HEK293 (cell line): ENCODE results near the gene TYMS.

ENCODE experiments used
- CTCF ChIA-PET: fragments of 350-600 bp; formaldehyde crosslinking; extraction: SDS; loops from one replicate; lab custom pipeline; 2021; ENCODE audit warnings: antibody characterized with exemption; lab: Yijun Ruan, JAX
- POLR2A ChIA-PET: fragments of 300-600 bp; formaldehyde crosslinking; extraction: SDS; loops from one replicate; lab custom pipeline; 2020; ENCODE audit warnings: antibody characterized with exemption, inconsistent platforms; lab: Yijun Ruan, JAX
- H3K27ac ChIP-seq: fragments of 200-500 bp; sonication (Bioruptor generic); 2 replicates; pipeline ENCODE4 v1.5.1; 2014; ENCODE audit warnings: low read depth, low read length, control low read depth, inconsistent platforms; ENCODE audit errors: extremely low read depth
- H3K36me3 ChIP-seq, 2 experiments: fragments of 200-500 bp in 1 of 2; sonication (Bioruptor generic) in 1 of 2; 1 replicate in 1 of 2; 2 replicates in 1 of 2; pipeline ENCODE4 v1.5.1; 2014 to 2017; ENCODE audit warnings: inconsistent platforms in 2 of 2, low read length in 2 of 2; ENCODE audit not compliant: control insufficient read depth in 2 of 2, insufficient read depth in 1 of 2
- H3K4me1 ChIP-seq: fragments of 200-500 bp; sonication (Bioruptor generic); 2 replicates; pipeline ENCODE4 v1.5.1; 2014; ENCODE audit warnings: mild to moderate bottlenecking, low read length, inconsistent platforms; ENCODE audit not compliant: control insufficient read depth, insufficient read depth
- H3K4me3 ChIP-seq: 2 replicates; pipeline ENCODE4 v1.5.1; 2011; ENCODE audit warnings: low read depth, mild to moderate bottlenecking, control low read depth, low read length, moderate library complexity
- H3K9me3 ChIP-seq: fragments of 200-500 bp; sonication (Bioruptor generic); 2 replicates; pipeline ENCODE4 v1.5.1; 2014; ENCODE audit warnings: low read depth, low read length, inconsistent platforms; ENCODE audit not compliant: control insufficient read depth, insufficient read depth
- ZBTB20 ChIP-seq: fragments of 450-650 bp; formaldehyde crosslinking; IDR thresholded peaks from 2 replicates; pipeline ENCODE4 v1.5.1; 2016; ENCODE audit warnings: missing biosample characterization, missing genetic modification characterization
- ZIC2 ChIP-seq: fragments of 450-650 bp; formaldehyde crosslinking; IDR thresholded peaks from 2 replicates; pipeline ENCODE4 v1.5.1; 2016; ENCODE audit warnings: missing biosample characterization, missing genetic modification characterization
- ZNF366 ChIP-seq: fragments of 450-650 bp; formaldehyde crosslinking; conservative IDR thresholded peaks from 2 replicates; pipeline ENCODE4 v1.5.1; 2016; ENCODE audit warnings: missing biosample characterization, missing genetic modification characterization
- ZNF416 ChIP-seq: fragments of 450-650 bp; formaldehyde crosslinking; IDR thresholded peaks from 2 replicates; pipeline ENCODE4 v1.5.1; 2016; ENCODE audit warnings: missing biosample characterization, missing genetic modification characterization
- ZNF473 ChIP-seq: fragments of 450-650 bp; formaldehyde crosslinking; IDR thresholded peaks from 2 replicates; pipeline ENCODE4 v1.5.1; 2017; ENCODE audit warnings: missing biosample characterization, missing genetic modification characterization
- ZNF791 ChIP-seq: fragments of 450-650 bp; formaldehyde crosslinking; IDR thresholded peaks from 2 replicates; pipeline ENCODE4 v1.5.1; 2016; ENCODE audit warnings: missing biosample characterization, missing genetic modification characterization
- ZSCAN16 ChIP-seq: fragments of 450-650 bp; formaldehyde crosslinking; IDR thresholded peaks from 2 replicates; pipeline ENCODE4 v1.5.1; 2016; ENCODE audit warnings: missing biosample characterization, missing genetic modification characterization
- TF ChIP-seq, protein P1 (sequence below): fragments of 450-650 bp; formaldehyde crosslinking; IDR thresholded peaks from 2 replicates; pipeline ENCODE4 v1.5.1; 2016; ENCODE audit warnings: missing biosample characterization, missing genetic modification characterization
- TF ChIP-seq, protein P2 (sequence below): fragments of 450-650 bp; formaldehyde crosslinking; conservative IDR thresholded peaks from 2 replicates; pipeline ENCODE4 v1.5.1; 2016; ENCODE audit warnings: low read depth, missing biosample characterization, missing genetic modification characterization
- TF ChIP-seq, protein P3 (sequence below): fragments of 450-650 bp; formaldehyde crosslinking; IDR thresholded peaks from 2 replicates; pipeline ENCODE4 v1.5.0; 2017; ENCODE audit warnings: missing biosample characterization, missing genetic modification characterization, borderline replicate concordance

TYMS gene

DNA sequence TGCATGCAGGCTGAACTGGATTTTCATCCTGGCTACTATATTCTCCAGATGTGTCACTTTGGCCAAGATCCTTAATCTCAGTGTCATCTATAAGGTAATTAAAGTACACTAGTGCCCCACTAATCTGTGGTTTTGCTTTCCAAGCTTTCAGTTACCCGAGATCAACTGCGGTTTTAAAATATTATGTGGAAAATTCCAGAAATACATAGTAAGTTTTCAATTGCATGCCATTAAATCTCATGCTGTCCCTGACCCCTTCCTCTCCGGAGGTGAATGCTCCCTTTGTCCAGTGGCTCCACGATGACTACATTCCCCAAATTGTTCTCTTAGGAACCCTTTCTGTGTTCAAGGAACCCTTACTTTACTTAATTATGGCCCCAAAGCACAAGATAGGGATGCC lies 5.3 kb upstream of the TYMS start (continued):
- TF ChIP-seq ZNF366 (tag by site-specific recombination) (no peak), ZBTB20 (no peak)

DNA sequence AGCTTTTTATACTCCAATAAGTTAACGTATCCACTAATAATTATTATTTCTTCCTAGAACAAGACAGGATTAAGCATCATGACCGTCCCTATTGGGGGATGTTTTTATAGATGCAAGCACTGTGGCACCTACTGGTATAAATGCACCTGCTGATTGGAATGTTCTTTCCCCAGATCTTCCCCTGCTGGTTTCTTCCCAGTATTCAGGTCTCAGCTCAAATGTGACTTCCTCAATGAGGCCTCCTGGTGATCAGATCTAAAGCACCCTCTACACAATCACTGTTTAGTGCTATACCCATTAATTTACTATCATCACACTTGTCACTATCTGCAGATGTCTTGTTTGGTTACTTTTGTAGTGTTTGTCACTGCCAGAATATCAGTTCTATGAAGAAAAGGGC lies 3.9 kb upstream of the TYMS start:
- no peaks in the 10 kb centered on the region for H3K36me3 ChIP-seq
- CTCF ChIA-PET, result interaction anchor here (0.7 to 3.0 kb wide), 4 partner anchors 12 to 188 kb away, joined by 3 to 14 read pairs (median 6); no protein-coding TSS in a partner anchor
- TF ChIP-seq ZIC2, result peak; percentile 73
- no peak for TF ChIP-seq ZSCAN16 (tag by site-specific recombination)
- TF ChIP-seq ZNF791 (tag by site-specific recombination), result no peak
- TF ChIP-seq, protein P1, sequence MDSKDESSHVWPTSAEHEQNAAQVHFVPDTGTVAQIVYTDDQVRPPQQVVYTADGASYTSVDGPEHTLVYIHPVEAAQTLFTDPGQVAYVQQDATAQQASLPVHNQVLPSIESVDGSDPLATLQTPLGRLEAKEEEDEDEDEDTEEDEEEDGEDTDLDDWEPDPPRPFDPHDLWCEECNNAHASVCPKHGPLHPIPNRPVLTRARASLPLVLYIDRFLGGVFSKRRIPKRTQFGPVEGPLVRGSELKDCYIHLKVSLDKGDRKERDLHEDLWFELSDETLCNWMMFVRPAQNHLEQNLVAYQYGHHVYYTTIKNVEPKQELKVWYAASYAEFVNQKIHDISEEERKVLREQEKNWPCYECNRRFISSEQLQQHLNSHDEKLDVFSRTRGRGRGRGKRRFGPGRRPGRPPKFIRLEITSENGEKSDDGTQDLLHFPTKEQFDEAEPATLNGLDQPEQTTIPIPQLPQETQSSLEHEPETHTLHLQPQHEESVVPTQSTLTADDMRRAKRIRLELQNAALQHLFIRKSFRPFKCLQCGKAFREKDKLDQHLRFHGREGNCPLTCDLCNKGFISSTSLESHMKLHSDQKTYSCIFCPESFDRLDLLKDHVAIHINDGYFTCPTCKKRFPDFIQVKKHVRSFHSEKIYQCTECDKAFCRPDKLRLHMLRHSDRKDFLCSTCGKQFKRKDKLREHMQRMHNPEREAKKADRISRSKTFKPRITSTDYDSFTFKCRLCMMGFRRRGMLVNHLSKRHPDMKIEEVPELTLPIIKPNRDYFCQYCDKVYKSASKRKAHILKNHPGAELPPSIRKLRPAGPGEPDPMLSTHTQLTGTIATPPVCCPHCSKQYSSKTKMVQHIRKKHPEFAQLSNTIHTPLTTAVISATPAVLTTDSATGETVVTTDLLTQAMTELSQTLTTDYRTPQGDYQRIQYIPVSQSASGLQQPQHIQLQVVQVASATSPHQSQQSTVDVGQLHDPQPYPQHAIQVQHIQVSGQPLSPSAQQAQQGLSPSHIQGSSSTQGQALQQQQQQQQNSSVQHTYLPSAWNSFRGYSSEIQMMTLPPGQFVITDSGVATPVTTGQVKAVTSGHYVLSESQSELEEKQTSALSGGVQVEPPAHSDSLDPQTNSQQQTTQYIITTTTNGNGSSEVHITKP (tag by site-specific recombination), result peak; percentile 14; the same call in 1 of the 2 replicates
- TF ChIP-seq ZNF416 (tag by site-specific recombination), result no peak
- TF ChIP-seq, all 188 proteins: peak for 2
- Histone ChIP-seq H3K9me3 (no peaks in the 10 kb centered on the region), H3K4me1 (peaks cover 8% of the 10 kb centered on the region; the same call in 1 of the 2 replicates), H3K4me3 (no peak overlapping the region), H3K27ac (no peak overlapping the region)
- POLR2A ChIA-PET, result no interaction called here

DNA sequence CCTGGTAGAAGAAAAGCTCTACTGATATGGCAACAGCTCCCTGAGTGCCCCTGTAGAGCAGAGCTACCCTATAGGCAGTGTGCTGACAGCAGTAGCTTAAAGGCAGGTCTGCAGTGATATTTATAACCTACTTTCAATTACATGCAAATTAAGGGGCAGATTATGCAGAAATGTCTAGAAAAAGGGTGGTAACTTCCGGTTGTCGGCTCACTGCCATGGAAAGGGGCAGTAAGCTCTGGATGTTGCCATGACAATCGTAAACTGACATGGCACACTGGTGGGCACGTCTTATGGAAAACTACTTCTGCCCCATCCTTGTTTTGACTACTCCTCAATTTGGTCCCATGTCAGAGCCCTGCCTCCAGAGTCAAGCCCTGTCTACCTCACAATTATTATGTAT lies 2.9 kb upstream of the TYMS start:
- peaks cover 8% of the 10 kb centered on the region; the same call in 1 of the 2 replicates for H3K4me1 ChIP-seq
- CTCF ChIA-PET, result interaction anchor here (0.6 to 3.0 kb wide), 4 partner anchors 13 to 177 kb away, joined by 3 to 14 read pairs (median 6); no protein-coding TSS in a partner anchor
- no peak overlapping the region for H3K4me3 ChIP-seq
- TF ChIP-seq ZNF473, result no peak
- TF ChIP-seq, protein P2, sequence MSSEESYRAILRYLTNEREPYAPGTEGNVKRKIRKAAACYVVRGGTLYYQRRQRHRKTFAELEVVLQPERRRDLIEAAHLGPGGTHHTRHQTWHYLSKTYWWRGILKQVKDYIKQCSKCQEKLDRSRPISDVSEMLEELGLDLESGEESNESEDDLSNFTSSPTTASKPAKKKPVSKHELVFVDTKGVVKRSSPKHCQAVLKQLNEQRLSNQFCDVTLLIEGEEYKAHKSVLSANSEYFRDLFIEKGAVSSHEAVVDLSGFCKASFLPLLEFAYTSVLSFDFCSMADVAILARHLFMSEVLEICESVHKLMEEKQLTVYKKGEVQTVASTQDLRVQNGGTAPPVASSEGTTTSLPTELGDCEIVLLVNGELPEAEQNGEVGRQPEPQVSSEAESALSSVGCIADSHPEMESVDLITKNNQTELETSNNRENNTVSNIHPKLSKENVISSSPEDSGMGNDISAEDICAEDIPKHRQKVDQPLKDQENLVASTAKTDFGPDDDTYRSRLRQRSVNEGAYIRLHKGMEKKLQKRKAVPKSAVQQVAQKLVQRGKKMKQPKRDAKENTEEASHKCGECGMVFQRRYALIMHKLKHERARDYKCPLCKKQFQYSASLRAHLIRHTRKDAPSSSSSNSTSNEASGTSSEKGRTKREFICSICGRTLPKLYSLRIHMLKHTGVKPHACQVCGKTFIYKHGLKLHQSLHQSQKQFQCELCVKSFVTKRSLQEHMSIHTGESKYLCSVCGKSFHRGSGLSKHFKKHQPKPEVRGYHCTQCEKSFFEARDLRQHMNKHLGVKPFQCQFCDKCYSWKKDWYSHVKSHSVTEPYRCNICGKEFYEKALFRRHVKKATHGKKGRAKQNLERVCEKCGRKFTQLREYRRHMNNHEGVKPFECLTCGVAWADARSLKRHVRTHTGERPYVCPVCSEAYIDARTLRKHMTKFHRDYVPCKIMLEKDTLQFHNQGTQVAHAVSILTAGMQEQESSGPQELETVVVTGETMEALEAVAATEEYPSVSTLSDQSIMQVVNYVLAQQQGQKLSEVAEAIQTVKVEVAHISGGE (tag by site-specific recombination), result no peak
- TF ChIP-seq, protein P3, sequence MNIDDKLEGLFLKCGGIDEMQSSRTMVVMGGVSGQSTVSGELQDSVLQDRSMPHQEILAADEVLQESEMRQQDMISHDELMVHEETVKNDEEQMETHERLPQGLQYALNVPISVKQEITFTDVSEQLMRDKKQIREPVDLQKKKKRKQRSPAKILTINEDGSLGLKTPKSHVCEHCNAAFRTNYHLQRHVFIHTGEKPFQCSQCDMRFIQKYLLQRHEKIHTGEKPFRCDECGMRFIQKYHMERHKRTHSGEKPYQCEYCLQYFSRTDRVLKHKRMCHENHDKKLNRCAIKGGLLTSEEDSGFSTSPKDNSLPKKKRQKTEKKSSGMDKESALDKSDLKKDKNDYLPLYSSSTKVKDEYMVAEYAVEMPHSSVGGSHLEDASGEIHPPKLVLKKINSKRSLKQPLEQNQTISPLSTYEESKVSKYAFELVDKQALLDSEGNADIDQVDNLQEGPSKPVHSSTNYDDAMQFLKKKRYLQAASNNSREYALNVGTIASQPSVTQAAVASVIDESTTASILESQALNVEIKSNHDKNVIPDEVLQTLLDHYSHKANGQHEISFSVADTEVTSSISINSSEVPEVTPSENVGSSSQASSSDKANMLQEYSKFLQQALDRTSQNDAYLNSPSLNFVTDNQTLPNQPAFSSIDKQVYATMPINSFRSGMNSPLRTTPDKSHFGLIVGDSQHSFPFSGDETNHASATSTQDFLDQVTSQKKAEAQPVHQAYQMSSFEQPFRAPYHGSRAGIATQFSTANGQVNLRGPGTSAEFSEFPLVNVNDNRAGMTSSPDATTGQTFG (tag by site-specific recombination), result no peak
- H3K27ac ChIP-seq, result no peak overlapping the region
- no peaks in the 10 kb centered on the region for H3K9me3 ChIP-seq
- peaks cover 2 to 10% of the 10 kb centered on the region in 2 experiments; a peak in 2 of 3 replicates for H3K36me3 ChIP-seq
- POLR2A ChIA-PET, result interaction anchor here (0.6 to 1.3 kb wide), 2 partner anchors 9 to 15 kb away, joined by 3 to 7 read pairs; no protein-coding TSS in a partner anchor
